H1 (cell line): ENCODE results near the gene DPEP1. TPM values are rescaled to one million over a fixed set of nuclear protein-coding genes. Genes with fewer than 3 reads are reported as not detected.
A peak's percentile ranks its signal among the peaks of the same experiment; 100 is the strongest.

Source experiments
- CTCF ChIA-PET: fragments of 300-600 bp; sonication (Branson Sonifier 250); formaldehyde crosslinking; loops from one replicate; lab custom pipeline; 2021; ENCODE audit not compliant: partially characterized antibody; lab: Charles Lee
- POLR2A ChIA-PET: fragments of 300-600 bp; sonication (Branson Sonifier 250); formaldehyde crosslinking; loops from one replicate; lab custom pipeline; 2021; ENCODE audit warnings: inconsistent platforms; ENCODE audit not compliant: partially characterized antibody; lab: Charles Lee
- DNase-seq, 2 experiments: peaks; one replicate each; pipeline versions ENCODE4 v3.0.0 to v3.0.0-alpha.2; 2010 to 2022; ENCODE audit warnings: low spot score in 2 of 2, low read depth in 1 of 2, mixed read lengths in 1 of 2
- FAIRE-seq: peaks from 2 replicates; lab custom pipeline; 2011; peaks lifted over from hg19 to GRCh38; lab: Jason Lieb, UNC
- H2AFZ ChIP-seq: 2 replicates; pipeline ENCODE4 v1.8.1; 2012; ENCODE audit warnings: low read length, inconsistent platforms
- H2AK5ac ChIP-seq: 2 replicates; pipeline ENCODE4 v1.6.1; 2013; ENCODE audit warnings: low read depth, low read length
- H2BK120ac ChIP-seq: replicated peaks from 2 replicates; pipeline ENCODE3; 2013; ENCODE audit warnings: low read depth, low read length, inconsistent platforms
- H2BK12ac ChIP-seq: 2 replicates; pipeline ENCODE4 v1.6.1; 2013; ENCODE audit warnings: low read depth, low read length
- H2BK15ac ChIP-seq: 2 replicates; pipeline ENCODE4 v1.6.1; 2013; ENCODE audit warnings: low read length
- H2BK20ac ChIP-seq: 2 replicates; pipeline ENCODE4 v1.6.1; 2013; ENCODE audit warnings: low read length
- H2BK5ac ChIP-seq: 2 replicates; pipeline ENCODE4 v1.6.1; 2013; ENCODE audit warnings: low read depth, low read length
- H3K14ac ChIP-seq: 2 replicates; pipeline ENCODE4 v1.6.1; 2013; ENCODE audit warnings: inconsistent platforms; ENCODE audit not compliant: insufficient read length
- H3K18ac ChIP-seq: 2 replicates; pipeline ENCODE4 v1.6.1; 2013; ENCODE audit warnings: low read length; ENCODE audit errors: extremely low read depth
- H3K23ac ChIP-seq: 2 replicates; pipeline ENCODE4 v1.6.1; 2013; ENCODE audit warnings: inconsistent platforms; ENCODE audit not compliant: insufficient read length
- H3K23me2 ChIP-seq: 2 replicates; pipeline ENCODE4 v1.6.1; 2013; ENCODE audit warnings: low read depth, low read length
- H3K27ac ChIP-seq: 2 replicates; pipeline ENCODE4 v1.6.1; 2011; ENCODE audit warnings: low read depth, low read length, inconsistent platforms
- H3K27me3 ChIP-seq, 4 experiments: replicated peaks in 1 of 4; 1 replicate in 1 of 4; 2 replicates in 3 of 4; pipeline versions ENCODE4 v1.6.1 to v1.8.1; 2011 to 2013; ENCODE audit warnings: low read length in 3 of 4, mild to moderate bottlenecking in 3 of 4, inconsistent platforms in 2 of 4, mixed read lengths in 2 of 4, moderate library complexity in 1 of 4; ENCODE audit not compliant: control insufficient read depth in 3 of 4, insufficient read depth in 3 of 4; ENCODE audit errors: extremely low read depth in 1 of 4
- H3K36me3 ChIP-seq, 4 experiments: 2 replicates each; pipeline versions ENCODE4 v1.6.1 to v1.8.1; 2011 to 2013; ENCODE audit warnings: mild to moderate bottlenecking in 4 of 4, low read length in 3 of 4, moderate library complexity in 2 of 4, control low read depth in 1 of 4, inconsistent platforms in 1 of 4; ENCODE audit not compliant: insufficient read depth in 4 of 4, control insufficient read depth in 2 of 4
- H3K4ac ChIP-seq: replicated peaks from 2 replicates; pipeline ENCODE3; 2013; ENCODE audit warnings: low read length, low read depth, mixed read lengths, inconsistent platforms; ENCODE audit not compliant: insufficient read length
- H3K4me1 ChIP-seq, 4 experiments: replicated peaks in 1 of 4; 1 replicate in 1 of 4; 2 replicates in 3 of 4; pipeline versions ENCODE4 v1.6.1 to v1.8.1; 2011 to 2013; ENCODE audit warnings: low read length in 3 of 4, inconsistent platforms in 2 of 4, mixed read lengths in 1 of 4; ENCODE audit not compliant: insufficient read depth in 4 of 4, control insufficient read depth in 3 of 4
- H3K4me2 ChIP-seq, 2 experiments: 2 replicates each; pipeline versions ENCODE4 v1.6.1 to v1.8.1; 2011 to 2013; ENCODE audit warnings: low read depth in 2 of 2, low read length in 2 of 2, control low read depth in 1 of 2, inconsistent platforms in 1 of 2, mild to moderate bottlenecking in 1 of 2; ENCODE audit not compliant: insufficient read depth in 1 of 2
- H3K4me3 ChIP-seq, 4 experiments: fragments of 200-600, 300-600 bp in 1 of 4; sonication (generic), shearing (Covaris generic), sonication (Bioruptor Twin) in 1 of 4; 2 replicates each; pipeline versions ENCODE4 v1.5.1 to v1.8.1; 2011 to 2016; ENCODE audit warnings: low read length in 4 of 4, low read depth in 3 of 4, control low read depth in 2 of 4, inconsistent platforms in 2 of 4, mild to moderate bottlenecking in 2 of 4, mixed read lengths in 1 of 4, moderate library complexity in 1 of 4; ENCODE audit not compliant: insufficient read depth in 2 of 4; ENCODE audit errors: extremely low read depth in 1 of 4
- H3K56ac ChIP-seq: replicated peaks from 2 replicates; pipeline ENCODE3; 2013; ENCODE audit warnings: low read depth, mild to moderate bottlenecking, mixed read lengths, low read length, inconsistent platforms; ENCODE audit not compliant: insufficient read length
- H3K79me1 ChIP-seq: 2 replicates; pipeline ENCODE4 v1.6.1; 2013; ENCODE audit warnings: low read depth, low read length, control low read depth
- H3K79me2 ChIP-seq, 2 experiments: 2 replicates each; pipeline versions ENCODE4 v1.6.1 to v1.8.1; 2012 to 2013; ENCODE audit warnings: low read length in 2 of 2, mild to moderate bottlenecking in 2 of 2, inconsistent platforms in 1 of 2; ENCODE audit not compliant: insufficient read depth in 2 of 2, control insufficient read depth in 1 of 2
- H3K9ac ChIP-seq, 4 experiments: replicated peaks in 1 of 4; 1 replicate in 1 of 4; 2 replicates in 3 of 4; pipeline versions ENCODE4 v1.6.1 to v1.8.1; 2011 to 2013; ENCODE audit warnings: low read depth in 3 of 4, low read length in 3 of 4, control low read depth in 2 of 4, mild to moderate bottlenecking in 2 of 4, moderate library complexity in 2 of 4, inconsistent platforms in 1 of 4; ENCODE audit errors: extremely low read depth in 1 of 4
- H3K9me3 ChIP-seq, 2 experiments: 2 replicates each; pipeline versions ENCODE4 v1.6.1 to v1.8.1; 2012 to 2013; ENCODE audit warnings: mild to moderate bottlenecking in 2 of 2, moderate library complexity in 2 of 2, control low read depth in 1 of 2, inconsistent platforms in 1 of 2, low read depth in 1 of 2, low read length in 1 of 2, mixed read lengths in 1 of 2; ENCODE audit not compliant: insufficient read depth in 2 of 2
- H4K20me1 ChIP-seq, 2 experiments: replicated peaks in 1 of 2; 2 replicates each; pipeline versions ENCODE3 to v1.8.1; 2011 to 2013; ENCODE audit warnings: inconsistent platforms in 2 of 2, low read length in 2 of 2, mild to moderate bottlenecking in 1 of 2; ENCODE audit not compliant: insufficient read depth in 2 of 2, control insufficient read depth in 1 of 2
- H4K5ac ChIP-seq: 2 replicates; pipeline ENCODE4 v1.6.1; 2013; ENCODE audit warnings: low read length, low read depth, mixed read lengths, inconsistent platforms; ENCODE audit not compliant: insufficient read length
- H4K8ac ChIP-seq: 2 replicates; pipeline ENCODE4 v1.8.0; 2013; ENCODE audit warnings: mild to moderate bottlenecking, moderate library complexity, low read length, inconsistent platforms; ENCODE audit not compliant: insufficient read depth; ENCODE audit errors: extremely low read depth
- H4K91ac ChIP-seq: replicated peaks from 2 replicates; pipeline ENCODE3; 2013; ENCODE audit warnings: low read length, mixed read lengths, inconsistent platforms; ENCODE audit not compliant: insufficient read length
- BACH1 ChIP-seq: IDR thresholded peaks from 2 replicates; pipeline ENCODE4 v1.6.1; 2012; ENCODE audit warnings: low read length, improper control_type of control experiment
- BCL11A ChIP-seq, 2 experiments: IDR thresholded peaks; one replicate each; pipeline ENCODE4 v1.6.1; 2011; ENCODE audit warnings: low read depth in 2 of 2, low read length in 2 of 2, mild to moderate bottlenecking in 2 of 2
- POLR2AphosphoS5 ChIP-seq: IDR thresholded peaks from 2 replicates; pipeline ENCODE4 v1.6.1; 2011; ENCODE audit warnings: low read depth, low read length
- POU5F1 ChIP-seq: IDR thresholded peaks from 2 replicates; pipeline ENCODE4 v1.6.1; 2011; ENCODE audit warnings: low read depth, mild to moderate bottlenecking, low read length, moderate library complexity
- RAD21 ChIP-seq, 2 experiments: IDR thresholded peaks in 1 of 2; conservative IDR thresholded peaks in 1 of 2; 2 replicates each; pipeline ENCODE4 v1.6.1; 2011; ENCODE audit warnings: low read depth in 2 of 2, low read length in 2 of 2, improper control_type of control experiment in 1 of 2, inconsistent platforms in 1 of 2, mild to moderate bottlenecking in 1 of 2, moderate library complexity in 1 of 2
- RFX5 ChIP-seq: IDR thresholded peaks from 2 replicates; pipeline ENCODE4 v1.6.1; 2011; ENCODE audit warnings: low read depth, low read length, improper control_type of control experiment, borderline replicate concordance
- SP1 ChIP-seq: IDR thresholded peaks from 2 replicates; pipeline ENCODE4 v1.6.1; 2011; ENCODE audit warnings: low read depth, low read length
- TAF1 ChIP-seq: IDR thresholded peaks from 2 replicates; pipeline ENCODE4 v1.6.1; 2011; ENCODE audit warnings: mild to moderate bottlenecking, low read depth, low read length
- TEAD4 ChIP-seq: IDR thresholded peaks from 2 replicates; pipeline ENCODE4 v1.6.1; 2012; ENCODE audit warnings: low read depth, low read length, inconsistent platforms, mixed read lengths
- WGBS, 2 experiments: shearing (Covaris generic) in 1 of 2; methylation state at CpG; one replicate each; pipeline versions ENCODE4 v1.1.6 to v1.1.7; 2013 to 2015; ENCODE audit warnings: low lambda C conversion rate in 2 of 2, mixed read lengths in 2 of 2, inconsistent platforms in 1 of 2, low coverage in 1 of 2, missing lambda C conversion rate in 1 of 2; ENCODE audit not compliant: insufficient replicate concordance in 2 of 2, insufficient coverage in 1 of 2, insufficient read length in 1 of 2; ENCODE audit errors: extremely low coverage in 1 of 2, missing lambda C conversion rate in 1 of 2; 5-methylcytosine and 5-hydroxymethylcytosine counted together
- polyA plus RNA-seq, 7 experiments: library from polyadenylated mRNA; depleted of rRNA in 3 of 7; stranded (reverse) in 5 of 7; unstranded in 2 of 7; fragments of >200 nt in 5 of 7; fragments of 200-250 nt in 2 of 7; gene quantifications; 1 replicate in 5 of 7; 2 replicates in 1 of 7; 4 replicates in 1 of 7; pipeline versions ENCODE4 v1.2.1 to v1.2.3, GENCODE V29; 2011 to 2013; ENCODE audit warnings: missing spikeins in 2 of 7, mixed read lengths in 2 of 7
- total RNA-seq: library from RNA; stranded (reverse); fragmentation: NEBNext Ultra II Directional; extraction: Animal tissue kit (Norgen Biotek cat#: 25700); gene quantifications from 2 replicates; pipeline ENCODE4 v1.2.1, GENCODE V29; 2021
- TF ChIP-seq, protein P1 (sequence below): IDR thresholded peaks from 2 replicates; pipeline ENCODE4 v1.6.1; 2012; ENCODE audit warnings: inconsistent platforms

The DPEP1 gene
- total and polyA plus RNA-seq, 2 of the 8 experiments (the other 6 are each of a cell fraction or from before 2014, with no cell fraction given): 2.8 to 3.1 TPM

DNA sequence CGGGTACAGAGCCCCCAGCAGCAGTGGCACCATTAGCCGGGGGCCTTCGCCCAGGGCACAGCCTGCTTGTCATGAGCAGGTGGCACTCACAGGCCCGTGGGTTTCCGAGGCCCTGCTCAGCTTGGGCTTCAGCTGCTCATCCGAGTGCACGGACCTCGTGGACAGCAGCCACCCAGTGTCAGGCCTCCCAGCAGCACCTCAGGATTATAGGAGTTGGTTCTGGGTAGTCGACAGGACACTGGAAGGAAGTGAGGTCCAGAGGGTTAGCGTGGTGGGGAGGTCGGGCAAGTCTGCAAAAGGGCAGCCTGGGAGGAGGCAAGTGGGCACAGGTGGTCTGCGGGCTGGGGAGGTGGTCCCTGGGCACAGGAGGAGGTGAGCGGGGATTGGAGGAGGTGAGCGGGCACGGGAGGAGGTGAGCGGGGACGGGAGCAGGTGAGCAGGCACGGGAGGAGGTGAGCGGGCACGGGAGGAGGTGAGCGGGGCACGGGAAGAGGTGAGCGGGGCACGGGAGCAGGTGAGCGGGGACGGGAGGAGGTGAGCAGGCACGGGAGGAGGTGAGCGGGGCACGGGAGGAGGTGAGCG is 43.0 kb upstream of the DPEP1 start:
- Histone ChIP-seq H2BK20ac (no peak overlapping the region), H3K18ac (no peak overlapping the region), H3K27ac (no peak overlapping the region), H2BK5ac (no peak overlapping the region), H3K14ac (no peak overlapping the region), H3K9ac (no peak overlapping the region), H2BK15ac (no peak overlapping the region), H3K4me1 (peaks cover 0 to 14% (median 6%) of the 10 kb centered on the region in 4 experiments; a peak in 5 of 7 replicates), H3K36me3 (no peaks in the 10 kb centered on the region), H3K4ac (no peak overlapping the region), H4K5ac (no peak overlapping the region), H3K56ac (no peak overlapping the region), H3K79me1 (no peaks in the 10 kb centered on the region), H3K79me2 (no peaks in the 10 kb centered on the region), H4K8ac (peak overlapping the region; percentile 14; the same call in 1 of the 2 replicates), H3K4me3 (no peak overlapping the region), H2AFZ (no peak overlapping the region), H4K20me1 (peaks cover 0 to 9% of the 10 kb centered on the region in 2 experiments), H3K9me3 (no peaks in the 10 kb centered on the region), H2BK12ac (no peak overlapping the region), H3K23ac (no peak overlapping the region), H3K27me3 (peaks cover 1 to 15% (median 9%) of the 10 kb centered on the region in 4 experiments; a peak in 5 of 7 replicates), H3K4me2 (no peak overlapping the region), H2AK5ac (no peak overlapping the region), H2BK120ac (no peak overlapping the region), H3K23me2 (peaks cover 9% of the 10 kb centered on the region), H4K91ac (no peak overlapping the region)
- FAIRE-seq: no peak
- no peak for DNase-seq
- POLR2A ChIA-PET: interaction anchor here (0.6 to 1.5 kb wide), 3 partner anchors 9 to 393 kb away, joined by 4 to 9 read pairs (median 5); no protein-coding TSS in a partner anchor
- 89% methylated on average over 17 of the region's 30 CpGs; no CpG with 5 or more reads in 1 of the 2 experiments for WGBS, 2 experiments
- CTCF ChIA-PET: interaction anchor here (0.8 kb wide), 1 partner anchor 97 kb away, joined by 3 read pairs; no protein-coding TSS in a partner anchor
- TF ChIP-seq TEAD4 (no peak), RAD21 (IDR thresholded peaks at IDR 0.05 in 1 of 2, conservative IDR thresholded peaks at IDR 0.05 in 1 of 2; ENCODE audit: low read depth in 2 of 2, low read length in 2 of 2) (no peak), TAF1 (no peak), POLR2AphosphoS5 (no peak), BACH1 (no peak), POU5F1 (no peak), RFX5 (no peak), BCL11A (IDR thresholded peaks at IDR 0.05; ENCODE audit: low read depth in 2 of 2, low read length in 2 of 2) (no peak), SP1 (no peak)
- TF ChIP-seq, protein P1, sequence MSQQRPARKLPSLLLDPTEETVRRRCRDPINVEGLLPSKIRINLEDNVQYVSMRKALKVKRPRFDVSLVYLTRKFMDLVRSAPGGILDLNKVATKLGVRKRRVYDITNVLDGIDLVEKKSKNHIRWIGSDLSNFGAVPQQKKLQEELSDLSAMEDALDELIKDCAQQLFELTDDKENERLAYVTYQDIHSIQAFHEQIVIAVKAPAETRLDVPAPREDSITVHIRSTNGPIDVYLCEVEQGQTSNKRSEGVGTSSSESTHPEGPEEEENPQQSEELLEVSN: no peak
